Hepatocyte (in vitro differentiated cells): ENCODE data around the gene ENDOU.

Source experiments
- CTCF ChIP-seq: fragments of 200-600 bp; sonication (generic); IDR thresholded peaks from 2 replicates; pipeline ENCODE4 v1.5.1; 2016; ENCODE audit warnings: antibody characterized with exemption, mild to moderate bottlenecking; ENCODE audit not compliant: poor library complexity
- EZH2 ChIP-seq: fragments of 200-600 bp; sonication (generic); IDR thresholded peaks from 2 replicates; pipeline ENCODE4 v1.6.1; 2016; ENCODE audit warnings: antibody characterized with exemption, mild to moderate bottlenecking, borderline replicate concordance
- EZH2phosphoT487 ChIP-seq: fragments of 200-600 bp; sonication (generic); IDR thresholded peaks from one replicate; pipeline ENCODE4 v1.6.1; 2018; ENCODE audit warnings: antibody characterized with exemption, mild to moderate bottlenecking, low read depth, moderate library complexity; ENCODE audit not compliant: unreplicated experiment, severe bottlenecking

GRCh38 chr12:47755655-47756562 is 30.6 kb upstream of the ENDOU start:
- TF ChIP-seq CTCF (no peak), EZH2 (no peak), EZH2phosphoT487 (no peak)
